Pons (tissue), 1 donor: ENCODE measurements around the gene LAMC3.

Source experiments
- DNase-seq: peaks from one replicate; pipeline ENCODE4 v3.0.0-alpha.2; 2016; ENCODE audit warnings: low spot score

The LAMC3 gene

GRCh38 chr9:131117121-131117761, 108.3 kb downstream of the LAMC3 start:
- no peak for DNase-seq

- DNase-seq, result no peak
Measured at GRCh38 chr9:131117762-131118145, 108.8 kb downstream of the LAMC3 start.

GRCh38 chr9:131119600-131119999, 110.6 kb downstream of the LAMC3 start:
- no peak for DNase-seq

- no peak for DNase-seq
Measured at GRCh38 chr9:131120620-131121228, 111.8 kb downstream of the LAMC3 start.

- DNase-seq, result no peak
Measured at GRCh38 chr9:131121346-131121745, 112.4 kb downstream of the LAMC3 start.

- no peak for DNase-seq
Measured at GRCh38 chr9:131122158-131122557, 113.2 kb downstream of the LAMC3 start.

GRCh38 chr9:131125038-131125287, 116.0 kb downstream of the LAMC3 start:
- DNase-seq, result no peak

GRCh38 chr9:131125288-131126058, 116.5 kb downstream of the LAMC3 start, which contains the start of gene NUP214:
NUP214 (plus strand) TSS chr9:131125586; CDS start chr9:131125705, 119 bp downstream.
- DNase-seq, result peak; percentile 97

GRCh38 chr9:131126059-131126426, 117.1 kb downstream of the LAMC3 start:
- DNase-seq, result peak; percentile 19

GRCh38 chr9:131129183-131129582, 120.2 kb downstream of the LAMC3 start:
- DNase-seq, result no peak

- DNase-seq, result no peak
Measured at GRCh38 chr9:131138676-131139075, 129.7 kb downstream of the LAMC3 start.

- DNase-seq, result no peak
Measured at GRCh38 chr9:131140112-131140511, 131.1 kb downstream of the LAMC3 start.

GRCh38 chr9:131140550-131140949, 131.6 kb downstream of the LAMC3 start:
- DNase-seq, result no peak

GRCh38 chr9:131142160-131142559, 133.2 kb downstream of the LAMC3 start:
- no peak for DNase-seq
